Dedifferentiated amniotic fluid mesenchymal stem cell (primary cell): ENCODE results near the gene AHDC1.

Source experiments
- DNase-seq: peaks from one replicate; pipeline ENCODE4 v3.0.0-alpha.2; 2016; ENCODE audit errors: extremely low spot score

The AHDC1 gene

GRCh38 chr1:27528818-27529703, 74.9 kb downstream of the AHDC1 start:
- DNase-seq = peak; percentile 27

DNA sequence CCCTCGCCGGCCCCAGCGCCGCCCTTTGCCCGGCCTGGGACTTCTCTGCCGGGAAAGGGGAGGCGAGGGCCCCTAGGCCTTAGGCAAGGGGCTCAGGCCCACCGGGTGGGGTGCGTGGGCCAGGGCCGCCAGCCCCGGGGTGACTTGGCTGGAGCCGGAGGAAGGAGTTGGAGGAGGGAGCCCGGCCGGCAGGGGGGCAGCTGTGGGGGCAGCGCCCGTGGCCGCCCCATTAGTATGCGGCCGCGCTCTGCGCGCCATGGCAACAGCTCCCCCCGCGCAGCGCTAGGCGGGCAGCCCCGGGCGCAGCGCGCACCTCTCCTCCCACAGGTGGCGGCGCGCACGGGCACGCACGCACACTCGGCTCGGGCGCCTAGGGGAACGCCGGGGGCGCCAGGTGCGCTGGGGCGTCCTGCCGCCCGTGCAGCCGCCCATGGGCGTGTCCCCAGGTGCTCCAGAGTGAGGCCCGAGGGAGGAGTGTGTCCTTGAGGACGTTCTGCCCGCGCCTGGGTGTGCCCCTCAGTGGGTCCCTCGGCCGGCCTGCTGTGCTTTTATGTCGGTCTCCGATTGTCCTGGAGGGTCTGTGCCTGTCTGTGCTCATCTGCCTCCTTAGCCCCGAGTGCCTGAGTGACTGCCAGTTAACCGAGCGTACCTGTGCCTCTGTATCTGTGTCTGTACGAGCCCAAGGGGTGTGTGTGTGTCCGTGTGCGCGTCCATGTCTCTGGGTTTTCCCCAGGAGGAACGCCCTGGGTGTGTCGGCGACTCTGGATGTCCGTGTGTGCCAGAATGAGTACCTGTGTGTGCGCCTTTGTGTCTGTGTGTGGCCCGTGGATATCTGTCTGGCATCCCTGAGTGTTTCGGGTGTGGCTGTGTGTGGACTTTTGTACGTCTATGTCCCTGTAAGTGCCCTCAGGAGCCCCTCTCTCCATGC, 75.8 kb downstream of the AHDC1 start:
- no peak for DNase-seq

DNA sequence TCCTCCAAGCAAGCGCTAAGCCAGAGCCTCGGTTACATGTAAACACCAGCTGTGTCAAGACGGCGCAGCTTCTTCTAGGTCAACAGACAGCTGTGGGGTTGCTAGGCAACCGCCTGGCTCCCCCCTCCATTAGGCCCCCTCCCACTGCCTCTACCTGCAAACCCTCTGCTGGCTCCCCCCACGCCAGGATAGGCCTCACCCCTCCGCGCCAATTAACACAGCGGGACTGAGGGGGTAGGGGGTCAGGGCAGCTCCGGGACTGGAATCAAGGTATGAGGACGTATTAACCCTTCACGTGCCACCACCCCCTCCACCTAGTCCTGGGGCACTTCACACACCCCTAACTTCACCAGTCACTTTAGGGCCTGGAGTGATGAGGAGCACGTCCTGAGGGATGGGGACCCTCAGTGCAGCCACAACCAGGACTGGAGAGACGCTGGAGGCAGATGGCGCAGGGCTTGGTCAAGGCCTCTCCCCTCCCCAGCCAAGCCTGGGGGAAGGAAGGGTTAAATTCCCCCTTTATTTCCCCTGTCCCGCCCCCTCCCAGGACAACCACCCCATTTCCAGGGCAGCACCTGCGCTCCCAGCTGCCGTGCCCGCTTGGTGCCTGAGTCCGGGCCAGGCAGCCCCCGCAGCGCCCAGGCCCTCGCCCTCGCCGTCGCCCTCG, 76.6 kb downstream of the AHDC1 start:
- DNase-seq = no peak

DNA sequence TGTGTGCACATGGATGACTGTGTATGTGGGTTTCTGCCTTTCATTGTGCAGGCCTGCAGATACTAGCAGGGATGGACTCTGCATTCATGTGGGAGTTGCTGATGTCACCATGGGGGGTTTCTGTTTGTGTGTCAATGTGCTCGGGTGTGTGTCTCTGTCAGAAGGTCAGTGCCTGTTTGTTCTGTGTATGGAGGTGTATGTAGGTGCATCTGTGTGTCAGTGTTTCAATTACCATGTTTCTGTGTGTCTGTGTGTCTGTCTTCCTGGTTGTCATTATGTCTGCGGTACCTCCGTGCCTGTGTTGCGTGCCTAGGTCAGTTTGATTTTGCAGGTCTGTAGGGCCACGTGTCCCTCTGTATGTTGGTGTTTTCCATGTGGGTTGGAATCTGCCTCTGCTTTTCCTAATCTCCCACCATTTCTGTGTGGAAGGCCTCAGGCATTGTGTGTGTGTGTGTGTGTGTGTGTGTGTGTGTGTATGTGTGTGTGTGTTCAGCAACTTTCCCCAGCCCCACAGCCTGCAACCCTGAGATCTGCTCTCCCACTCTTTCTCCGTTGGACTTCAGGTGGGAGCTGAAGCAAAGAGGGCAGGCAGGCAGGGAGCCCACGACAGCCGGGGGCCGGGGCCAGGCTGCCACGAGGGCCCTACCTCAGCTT, 77.2 kb downstream of the AHDC1 start:
- DNase-seq = no peak

DNA sequence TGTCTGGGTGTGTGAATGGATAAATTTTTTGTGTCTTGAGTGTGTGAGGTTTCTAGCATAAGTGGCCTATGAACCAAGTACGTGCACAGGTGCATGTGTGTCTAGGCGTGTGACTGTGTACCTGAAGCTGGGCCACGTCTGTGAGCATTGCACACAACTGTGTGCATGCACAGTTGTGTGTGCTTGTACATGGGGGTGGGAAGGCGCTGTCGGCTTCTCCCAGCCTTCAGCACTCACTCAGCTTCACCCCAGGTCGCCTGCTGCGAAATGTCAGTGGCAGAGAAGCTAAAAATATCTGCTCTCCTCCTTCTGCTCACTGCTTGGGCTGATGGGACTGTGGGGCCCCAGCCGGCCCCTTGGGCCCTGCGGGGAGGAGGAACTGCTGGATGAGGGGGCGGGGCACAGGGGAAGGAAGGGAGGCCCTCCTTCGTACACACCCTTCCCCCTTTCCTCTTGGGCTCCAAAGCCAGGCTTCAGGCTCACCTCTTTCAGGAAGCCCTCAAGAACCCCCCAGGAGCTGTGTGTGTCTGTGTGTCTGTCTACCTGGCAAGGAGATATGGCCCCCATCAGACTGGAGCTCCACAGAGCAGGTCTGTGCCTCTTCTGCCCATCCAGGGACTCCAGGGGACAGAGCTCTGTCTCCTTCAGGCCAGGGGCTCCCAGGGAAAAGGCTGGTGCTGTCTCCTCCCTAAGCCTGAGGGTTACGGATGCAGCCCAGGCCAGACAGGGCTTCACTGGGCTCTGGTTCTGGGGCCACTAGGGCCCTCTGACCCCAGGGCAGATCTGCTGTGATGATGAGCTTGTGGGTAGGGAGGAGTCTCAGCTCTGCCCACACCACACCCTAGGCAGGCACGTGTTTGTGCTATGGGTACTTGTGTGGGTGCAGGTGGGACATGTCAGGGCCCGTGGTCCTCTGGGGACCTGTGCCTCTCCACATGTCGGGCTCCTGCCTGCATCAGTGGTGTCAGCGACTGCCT, 78.4 kb downstream of the AHDC1 start:
- no peak for DNase-seq

GRCh38 chr1:27523337-27524020, 80.5 kb downstream of the AHDC1 start:
- DNase-seq = no peak

DNA sequence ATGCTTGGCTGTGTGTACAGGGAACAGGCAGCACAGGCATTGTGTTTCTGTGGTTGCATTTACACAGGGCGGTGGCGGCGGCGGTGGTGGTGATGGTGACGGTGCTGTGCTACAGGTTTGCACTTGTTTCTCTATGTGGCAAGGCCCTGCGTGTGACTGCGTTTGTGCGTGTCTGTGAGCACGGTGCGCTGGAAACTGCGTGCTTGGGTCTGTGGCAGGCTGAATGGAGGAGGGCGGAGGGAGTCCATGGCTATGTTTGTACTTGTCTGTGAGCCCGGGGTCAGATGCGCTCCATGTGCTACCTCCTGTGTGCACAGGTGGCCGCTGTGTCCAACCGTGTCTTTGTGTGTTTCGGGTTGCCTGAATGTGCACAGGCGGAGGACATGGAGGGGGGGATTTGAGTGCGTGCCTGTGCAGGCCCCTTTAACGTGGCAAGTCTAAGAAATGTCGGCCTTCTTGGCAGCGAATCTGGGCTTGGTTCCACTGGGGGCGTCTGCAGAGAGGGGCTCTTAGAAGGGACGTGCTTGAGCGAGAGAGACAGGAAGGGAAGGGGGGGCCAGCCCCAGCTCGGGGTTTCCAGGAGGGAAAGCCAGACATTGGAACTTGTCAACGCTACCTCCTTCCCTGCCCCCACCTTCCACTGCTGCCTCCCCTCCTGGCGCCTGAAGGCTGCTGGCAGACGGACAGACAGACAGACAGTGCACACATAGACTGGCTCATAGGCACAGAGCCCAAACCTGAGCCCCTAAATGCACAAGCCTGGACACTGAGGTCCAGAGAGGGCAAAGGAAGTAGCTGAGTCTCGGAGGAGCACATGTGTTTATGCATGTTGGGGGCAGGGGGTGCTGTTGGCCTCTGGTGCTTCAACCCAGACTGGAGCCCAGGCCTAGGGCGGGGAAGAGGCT, 81.3 kb downstream of the AHDC1 start:
- no peak for DNase-seq

- DNase-seq = no peak
Observed at GRCh38 chr1:27521861-27522431, 82.0 kb downstream of the AHDC1 start.

GRCh38 chr1:27521336-27521831, 82.6 kb downstream of the AHDC1 start:
- DNase-seq = no peak

- DNase-seq = no peak
Observed at GRCh38 chr1:27520651-27521050, 83.3 kb downstream of the AHDC1 start.

GRCh38 chr1:27519331-27520258, 84.3 kb downstream of the AHDC1 start:
- no peak for DNase-seq

DNA sequence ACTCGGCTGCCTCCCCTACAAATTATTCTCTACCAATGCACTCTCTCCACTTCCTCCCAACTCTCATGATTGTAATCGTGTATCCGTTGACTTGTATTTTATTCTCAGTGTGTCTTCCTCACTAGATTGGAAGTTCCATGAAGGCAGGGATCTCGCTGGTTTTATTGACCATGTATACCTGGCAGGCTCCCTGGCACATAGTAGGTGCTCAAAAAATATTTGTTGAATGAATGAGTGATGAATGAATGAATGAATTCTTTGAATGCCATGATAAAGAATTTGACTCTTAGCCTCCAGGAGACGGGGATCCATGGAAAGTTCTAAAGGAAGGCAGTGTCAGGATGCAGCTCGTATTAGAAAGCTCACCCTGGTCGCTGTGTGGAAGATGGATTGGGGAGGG, 85.1 kb downstream of the AHDC1 start:
- no peak for DNase-seq

DNA sequence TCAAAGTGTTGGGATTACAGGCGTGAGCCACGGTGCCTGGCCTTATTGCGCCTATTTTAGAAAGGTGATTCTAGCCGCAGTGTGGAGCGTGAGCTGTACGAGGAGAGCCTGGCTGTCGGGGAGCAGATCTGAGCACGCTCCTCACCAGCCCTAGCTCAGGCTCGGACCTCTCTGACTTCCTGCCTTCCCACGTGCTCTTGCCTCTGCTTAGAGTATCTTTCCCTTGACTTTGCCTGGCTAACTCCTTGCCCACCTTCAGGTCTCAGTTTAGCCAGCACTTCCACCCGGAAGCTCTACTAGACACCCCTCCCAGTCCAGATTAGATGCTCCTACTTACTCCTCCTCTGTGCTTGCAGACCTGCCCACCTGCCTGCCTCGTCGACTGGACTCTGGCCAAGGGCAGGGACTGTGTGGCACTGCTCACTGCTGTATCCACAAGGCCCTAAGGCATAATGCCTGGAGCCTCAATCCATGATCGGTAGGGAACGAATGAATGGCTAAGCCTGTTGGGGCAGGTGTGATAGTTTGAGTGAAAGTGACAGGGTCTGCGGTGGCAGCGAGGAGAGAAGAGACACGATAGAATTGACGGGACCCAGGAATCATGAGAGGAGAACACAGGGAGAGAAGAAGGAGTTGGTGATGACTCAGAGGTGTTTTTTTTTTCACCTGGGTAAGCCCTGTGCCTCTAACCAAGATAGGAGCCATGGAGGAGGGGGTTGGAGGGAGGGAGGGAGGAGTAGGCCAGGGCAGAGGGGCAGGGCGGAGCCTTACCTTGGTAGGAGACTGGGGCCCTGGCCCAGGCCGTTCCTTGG, 85.8 kb downstream of the AHDC1 start:
- no peak for DNase-seq

DNA sequence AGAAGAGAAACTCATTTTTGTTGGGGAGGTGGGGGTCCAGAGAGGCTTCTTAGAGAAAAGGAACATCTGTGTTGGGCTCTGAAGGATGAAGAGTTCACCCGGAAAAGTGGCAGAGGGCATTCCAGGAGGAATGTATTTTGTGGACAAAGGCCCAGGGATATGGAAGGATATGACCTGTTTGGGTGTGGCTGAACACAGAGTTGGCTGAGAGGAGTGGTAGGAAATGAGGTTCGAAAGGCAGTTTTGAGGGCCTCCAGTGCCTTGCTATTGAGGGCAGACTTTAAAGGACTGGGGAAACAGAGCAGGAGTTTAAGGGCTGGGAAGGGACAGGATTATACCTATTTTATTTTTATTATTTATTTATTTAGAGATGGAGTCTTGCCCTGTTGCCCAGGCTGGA, 86.6 kb downstream of the AHDC1 start:
- no peak for DNase-seq

DNA sequence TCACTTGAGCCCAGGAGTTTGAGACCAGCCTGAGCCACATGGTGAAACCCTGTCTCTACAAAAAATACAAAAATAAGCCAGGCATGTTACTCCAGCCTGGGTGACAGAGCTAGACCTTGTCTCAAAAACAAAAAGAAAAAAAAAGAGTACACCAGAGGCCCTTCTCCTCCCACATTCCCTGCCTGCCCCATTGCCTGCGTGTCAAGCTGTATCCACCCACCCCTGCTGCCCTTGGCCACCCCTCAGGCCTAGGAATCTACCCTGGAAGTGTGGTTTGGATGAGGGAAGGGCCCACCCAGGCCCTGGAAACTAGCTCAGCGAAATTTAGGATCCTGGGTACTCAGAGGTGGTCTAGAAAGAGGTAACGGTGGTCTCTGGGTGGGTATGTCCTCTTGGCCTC, 88.3 kb downstream of the AHDC1 start:
- DNase-seq = no peak

DNA sequence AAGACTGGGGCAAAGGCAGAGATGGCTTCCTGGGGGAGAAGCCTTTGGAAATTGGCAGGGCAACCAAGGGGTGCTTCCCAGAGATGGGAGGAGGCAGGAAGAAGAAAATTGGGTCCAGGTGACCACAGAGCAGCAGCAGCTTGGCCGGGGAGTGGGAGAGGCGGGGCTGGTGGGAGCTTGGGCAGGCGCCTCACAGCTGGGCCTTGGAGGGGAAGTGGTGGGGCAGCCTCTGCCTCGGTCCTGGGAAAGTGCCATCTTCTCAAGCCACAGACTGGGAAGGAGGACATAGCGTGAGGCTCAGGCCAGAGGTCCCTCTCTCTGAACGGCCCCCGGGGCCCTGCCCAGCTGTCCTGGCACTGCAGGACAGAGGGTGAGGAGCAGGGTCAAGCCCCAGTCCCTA, 90.0 kb downstream of the AHDC1 start:
- no peak for DNase-seq
